HS-27A (cell line): ENCODE data around the gene TMPRSS7.

Source experiments
- DNase-seq: peaks from one replicate; pipeline ENCODE4 v3.0.0-alpha.2; 2012; ENCODE audit warnings: low read depth, missing footprints

Gene TMPRSS7, protein sequence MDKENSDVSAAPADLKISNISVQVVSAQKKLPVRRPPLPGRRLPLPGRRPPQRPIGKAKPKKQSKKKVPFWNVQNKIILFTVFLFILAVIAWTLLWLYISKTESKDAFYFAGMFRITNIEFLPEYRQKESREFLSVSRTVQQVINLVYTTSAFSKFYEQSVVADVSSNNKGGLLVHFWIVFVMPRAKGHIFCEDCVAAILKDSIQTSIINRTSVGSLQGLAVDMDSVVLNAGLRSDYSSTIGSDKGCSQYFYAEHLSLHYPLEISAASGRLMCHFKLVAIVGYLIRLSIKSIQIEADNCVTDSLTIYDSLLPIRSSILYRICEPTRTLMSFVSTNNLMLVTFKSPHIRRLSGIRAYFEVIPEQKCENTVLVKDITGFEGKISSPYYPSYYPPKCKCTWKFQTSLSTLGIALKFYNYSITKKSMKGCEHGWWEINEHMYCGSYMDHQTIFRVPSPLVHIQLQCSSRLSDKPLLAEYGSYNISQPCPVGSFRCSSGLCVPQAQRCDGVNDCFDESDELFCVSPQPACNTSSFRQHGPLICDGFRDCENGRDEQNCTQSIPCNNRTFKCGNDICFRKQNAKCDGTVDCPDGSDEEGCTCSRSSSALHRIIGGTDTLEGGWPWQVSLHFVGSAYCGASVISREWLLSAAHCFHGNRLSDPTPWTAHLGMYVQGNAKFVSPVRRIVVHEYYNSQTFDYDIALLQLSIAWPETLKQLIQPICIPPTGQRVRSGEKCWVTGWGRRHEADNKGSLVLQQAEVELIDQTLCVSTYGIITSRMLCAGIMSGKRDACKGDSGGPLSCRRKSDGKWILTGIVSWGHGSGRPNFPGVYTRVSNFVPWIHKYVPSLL

DNA sequence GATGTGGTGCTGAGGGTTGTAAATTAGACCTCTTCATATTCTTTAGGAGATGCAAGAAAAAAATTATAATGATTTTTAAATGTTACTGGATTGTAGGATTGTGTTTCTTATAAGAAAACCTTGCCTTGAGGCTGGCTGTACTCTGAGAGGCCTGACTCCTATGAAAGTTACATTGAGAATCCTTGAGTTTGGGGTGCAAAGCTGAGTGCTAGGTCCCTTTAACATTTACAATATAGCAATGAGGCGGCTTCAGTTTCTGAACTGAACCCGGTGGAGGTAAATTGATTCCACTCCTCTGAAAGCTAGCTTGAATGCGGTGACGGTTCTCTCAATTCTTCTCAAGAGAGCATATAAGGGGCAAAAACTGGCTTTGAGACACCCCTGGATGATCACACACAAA, at the start of gene TMPRSS7:
Gene TMPRSS7 (plus strand): TSS at position 301 of the 400 bp plus-strand sequence. CDS start 110 bp downstream, outside the sequence.
- DNase-seq = no peak

DNA sequence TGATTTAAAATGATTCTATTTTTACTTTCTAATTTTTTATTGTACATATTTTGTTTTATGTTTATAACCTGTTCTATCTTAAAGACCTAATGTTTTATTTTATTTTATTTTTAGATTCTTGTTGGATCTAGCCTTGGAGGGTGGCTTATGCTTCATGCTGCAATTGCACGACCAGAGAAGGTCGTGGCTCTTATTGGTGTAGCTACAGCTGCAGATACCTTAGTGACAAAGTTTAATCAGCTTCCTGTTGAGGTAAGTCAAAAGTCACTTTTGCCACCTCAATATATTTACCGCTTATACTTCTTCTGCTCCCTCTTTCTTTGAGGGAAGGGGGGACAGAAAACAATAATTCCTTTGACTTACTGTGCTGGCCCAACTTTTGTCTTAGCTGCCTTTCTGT, 47.7 kb upstream of the TMPRSS7 start:
- no peak for DNase-seq

DNA sequence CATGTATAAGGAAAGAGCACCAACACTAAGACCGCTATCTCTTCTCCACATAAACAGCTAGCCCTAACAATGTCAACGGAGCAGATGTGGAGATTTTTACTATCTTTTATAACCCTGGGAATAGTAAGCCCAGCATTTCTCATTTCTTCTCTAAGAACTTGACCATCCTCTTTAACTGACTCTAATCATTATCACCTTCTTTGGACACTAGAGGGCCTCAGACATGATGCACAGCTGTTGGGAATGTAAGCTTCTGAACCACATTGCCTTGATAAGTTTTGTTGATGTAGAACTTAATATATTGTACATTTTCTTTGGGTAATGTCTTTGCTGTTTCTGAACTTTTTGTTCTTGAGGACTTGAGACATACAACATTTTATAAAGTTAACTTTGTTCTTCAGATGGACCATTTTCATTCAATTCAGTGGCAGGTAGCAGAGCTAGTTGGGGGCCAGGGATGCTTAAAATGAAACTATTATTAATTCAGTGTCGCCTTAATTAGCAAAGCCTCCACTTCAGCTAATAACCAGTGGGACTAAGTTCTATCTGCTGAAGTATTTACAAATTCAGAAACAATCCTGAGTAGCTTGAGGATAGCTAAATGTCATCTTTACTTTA, 45.4 kb upstream of the TMPRSS7 start:
- no peak for DNase-seq

DNA sequence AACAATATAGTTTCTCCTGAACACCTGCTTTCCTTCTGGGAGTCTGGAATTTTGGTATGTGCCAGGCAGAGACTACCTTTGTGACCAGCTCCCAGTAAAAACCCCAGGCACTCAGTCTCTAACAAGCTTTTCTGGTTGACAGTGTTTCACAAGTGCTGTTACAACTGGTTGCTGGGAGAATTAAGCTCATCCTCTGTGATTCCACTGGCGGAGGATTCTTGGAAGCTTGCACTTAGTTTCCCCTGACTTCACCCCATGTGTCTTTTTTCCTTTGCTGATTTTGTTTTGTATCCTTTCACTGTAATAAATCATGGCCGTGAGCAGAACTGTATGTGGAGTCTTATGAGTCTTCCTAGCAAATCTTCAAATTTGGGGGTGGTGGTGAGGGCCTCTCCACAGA, 41.5 kb upstream of the TMPRSS7 start:
- no peak for DNase-seq

DNA sequence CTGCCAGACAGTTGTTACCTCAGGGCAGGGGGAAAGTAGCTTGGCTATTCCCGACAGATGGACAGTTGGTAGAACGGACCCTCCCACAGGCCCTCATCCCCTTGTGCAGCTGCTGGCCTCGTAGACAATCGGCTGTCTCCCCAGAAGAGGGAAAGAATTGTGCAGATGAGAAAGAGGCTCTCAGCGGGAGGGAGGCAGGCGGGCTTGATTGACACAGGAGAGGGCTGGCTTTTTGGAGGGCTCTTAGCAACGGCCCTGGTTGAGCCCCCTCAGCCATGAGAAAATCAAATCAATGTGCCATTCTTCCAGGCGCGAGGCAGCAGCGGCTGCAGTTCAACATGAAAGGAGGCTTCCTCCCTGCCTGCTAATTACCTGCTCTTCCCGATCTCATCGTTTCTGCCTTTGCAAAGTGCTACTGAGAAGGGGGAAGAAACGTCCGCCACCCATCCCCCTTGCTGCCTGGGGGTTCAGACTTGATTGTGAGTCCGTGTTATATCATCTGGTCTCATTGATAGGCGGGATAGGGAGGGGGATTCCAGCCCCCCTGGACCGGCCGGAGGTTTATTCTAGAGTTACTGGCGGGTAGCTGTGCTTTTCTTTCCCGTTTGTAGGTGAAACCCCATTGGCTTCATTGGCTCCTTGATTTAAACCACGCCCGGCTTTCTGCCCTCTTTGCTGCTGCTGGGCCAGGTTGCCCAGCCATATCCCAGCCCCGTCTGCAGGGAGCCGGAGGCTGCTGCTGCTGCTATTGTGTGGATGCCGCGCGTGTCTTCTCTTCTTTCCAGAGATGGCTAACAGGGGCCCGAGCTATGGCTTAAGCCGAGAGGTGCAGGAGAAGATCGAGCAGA, 35.7 kb upstream of the TMPRSS7 start, which contains the start of gene TAGLN3:
Gene TAGLN3 (plus strand): TSS at position 287 of the 848 bp plus-strand sequence. CDS start 501 bp downstream, at position 788.
- no peak for DNase-seq

DNA sequence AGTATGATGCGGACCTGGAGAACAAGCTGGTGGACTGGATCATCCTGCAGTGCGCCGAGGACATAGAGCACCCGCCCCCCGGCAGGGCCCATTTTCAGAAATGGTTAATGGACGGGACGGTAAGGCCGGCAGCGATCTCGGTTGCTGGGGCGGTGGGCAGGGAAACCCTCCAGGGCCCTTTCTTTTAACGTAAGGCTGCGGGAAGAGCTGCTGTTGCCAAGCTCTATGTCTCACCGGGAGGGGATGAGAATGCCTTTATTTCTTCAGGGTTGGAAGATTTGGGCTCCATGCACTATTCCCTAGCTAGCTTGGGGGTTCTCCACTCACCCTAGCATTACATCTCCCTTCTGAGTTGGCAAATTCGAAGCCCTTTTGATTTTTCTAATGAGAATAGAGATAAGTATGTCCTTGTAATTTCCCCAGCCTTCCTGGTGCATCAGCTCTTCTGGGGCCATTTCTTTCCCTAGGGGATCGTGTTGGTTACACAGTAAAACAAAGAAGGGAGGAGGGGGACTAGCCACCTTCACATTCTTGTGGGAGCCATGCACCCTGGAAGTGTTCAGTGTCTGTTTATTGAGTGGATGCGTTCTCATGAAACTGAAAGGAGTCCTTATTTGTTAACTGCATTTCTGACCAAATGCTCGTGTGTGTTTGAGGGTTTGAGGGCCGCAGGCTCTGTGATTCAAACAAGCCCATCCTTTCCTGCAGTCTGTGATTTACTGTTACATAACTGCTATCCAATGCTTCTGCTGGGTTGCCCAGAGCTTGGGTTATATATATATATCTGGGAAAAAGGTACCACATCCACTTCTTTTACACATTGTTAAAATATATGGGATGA, 34.8 kb upstream of the TMPRSS7 start:
- DNase-seq = no peak

DNA sequence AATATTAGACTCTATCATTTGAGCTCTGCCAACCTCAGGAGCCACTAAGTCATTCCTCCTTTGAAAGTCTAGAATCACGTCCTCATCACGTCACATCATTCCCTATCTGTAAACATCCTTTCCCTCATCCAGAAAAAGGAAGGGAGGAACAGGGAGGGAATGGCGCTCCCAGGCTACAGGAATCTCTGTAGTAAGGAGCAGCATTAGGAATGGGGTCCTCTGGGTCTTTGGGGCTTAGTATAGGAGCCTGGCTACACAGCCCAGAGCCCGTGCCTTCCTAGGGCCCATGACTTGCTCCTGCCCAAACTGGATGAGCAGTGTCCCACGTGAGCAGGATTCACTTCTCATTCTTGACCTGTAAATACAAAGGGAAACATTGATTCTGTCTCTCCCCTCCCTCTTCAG, 34.2 kb upstream of the TMPRSS7 start:
- DNase-seq = no peak

DNA sequence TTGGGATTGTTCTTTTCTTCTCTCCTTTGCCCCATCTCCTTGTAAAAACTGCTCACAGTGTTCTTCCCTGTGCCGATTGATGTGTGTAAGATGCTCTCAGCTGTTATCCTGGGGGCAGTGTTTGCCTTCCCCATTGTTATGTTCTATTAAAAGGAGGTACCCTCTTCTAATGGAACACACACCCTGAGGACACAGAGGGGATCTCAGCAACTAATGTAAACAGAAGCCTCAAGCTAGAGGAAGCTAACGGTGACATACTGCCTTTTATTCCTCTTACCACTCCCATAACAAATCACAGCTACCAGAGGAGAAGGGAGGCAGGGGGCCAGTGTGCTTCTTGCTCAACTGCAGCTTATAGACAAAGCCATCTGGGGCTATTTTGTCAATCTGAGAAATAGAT, 33.6 kb upstream of the TMPRSS7 start:
- DNase-seq = no peak

DNA sequence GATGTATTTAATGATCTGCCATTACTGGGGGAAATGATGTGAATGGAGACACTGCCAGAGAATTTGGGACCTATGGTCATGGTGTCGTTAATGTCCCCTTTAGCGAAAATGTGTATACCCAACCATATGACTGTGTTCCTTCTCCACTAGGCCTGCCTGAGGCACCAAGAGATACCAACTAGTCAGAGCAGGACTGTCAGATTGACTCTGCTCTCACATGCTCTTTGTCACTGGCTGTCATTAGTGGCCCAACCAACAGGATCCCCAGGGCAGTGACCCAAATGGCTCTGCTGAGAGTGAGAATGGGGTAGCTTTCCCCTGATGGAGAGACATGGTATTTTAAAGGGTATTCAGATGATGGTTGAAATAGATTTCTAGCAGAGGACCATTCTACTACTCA, 33.0 kb upstream of the TMPRSS7 start:
- DNase-seq = no peak

DNA sequence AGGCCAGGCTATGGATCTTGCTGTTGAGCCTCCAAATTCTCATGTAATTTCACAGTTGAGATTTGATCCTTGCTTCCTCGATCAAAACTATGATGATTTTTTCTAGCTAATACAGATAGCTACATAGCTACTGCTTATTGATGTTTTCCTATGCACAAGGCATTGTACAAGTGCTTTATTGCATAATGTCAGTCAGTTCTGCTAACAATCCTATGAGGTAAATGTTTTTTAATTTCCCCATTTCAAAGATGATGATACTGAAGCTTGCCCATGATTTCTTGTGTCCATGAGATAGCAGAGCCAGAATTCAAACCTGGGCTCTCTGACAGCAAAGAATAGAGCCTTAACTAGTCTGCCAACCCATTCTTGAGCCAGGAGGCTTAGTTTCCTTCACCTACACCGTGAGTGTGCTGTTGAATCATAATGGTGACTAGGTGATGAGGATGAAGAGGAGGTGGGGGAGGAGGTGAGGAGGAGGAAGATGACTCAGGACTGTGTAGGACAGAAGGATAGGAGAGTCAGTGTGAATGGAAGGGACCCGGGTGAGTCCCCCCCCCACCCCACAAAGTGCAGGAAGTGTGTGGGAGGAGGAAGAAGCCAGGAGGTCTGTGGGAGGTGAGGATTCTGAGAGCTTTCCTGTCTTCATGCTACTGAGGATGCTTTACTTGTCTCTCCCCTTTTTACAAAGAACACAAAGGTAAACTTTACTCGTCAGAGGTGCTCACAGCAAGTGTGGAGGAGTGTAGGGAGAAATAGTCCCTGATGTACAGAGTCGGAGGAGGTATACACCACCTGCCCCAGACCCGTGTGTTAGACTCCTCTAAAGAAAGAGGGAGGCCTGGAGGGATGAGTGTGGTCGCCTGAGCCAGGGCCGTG, 32.2 kb upstream of the TMPRSS7 start:
- DNase-seq = no peak

DNA sequence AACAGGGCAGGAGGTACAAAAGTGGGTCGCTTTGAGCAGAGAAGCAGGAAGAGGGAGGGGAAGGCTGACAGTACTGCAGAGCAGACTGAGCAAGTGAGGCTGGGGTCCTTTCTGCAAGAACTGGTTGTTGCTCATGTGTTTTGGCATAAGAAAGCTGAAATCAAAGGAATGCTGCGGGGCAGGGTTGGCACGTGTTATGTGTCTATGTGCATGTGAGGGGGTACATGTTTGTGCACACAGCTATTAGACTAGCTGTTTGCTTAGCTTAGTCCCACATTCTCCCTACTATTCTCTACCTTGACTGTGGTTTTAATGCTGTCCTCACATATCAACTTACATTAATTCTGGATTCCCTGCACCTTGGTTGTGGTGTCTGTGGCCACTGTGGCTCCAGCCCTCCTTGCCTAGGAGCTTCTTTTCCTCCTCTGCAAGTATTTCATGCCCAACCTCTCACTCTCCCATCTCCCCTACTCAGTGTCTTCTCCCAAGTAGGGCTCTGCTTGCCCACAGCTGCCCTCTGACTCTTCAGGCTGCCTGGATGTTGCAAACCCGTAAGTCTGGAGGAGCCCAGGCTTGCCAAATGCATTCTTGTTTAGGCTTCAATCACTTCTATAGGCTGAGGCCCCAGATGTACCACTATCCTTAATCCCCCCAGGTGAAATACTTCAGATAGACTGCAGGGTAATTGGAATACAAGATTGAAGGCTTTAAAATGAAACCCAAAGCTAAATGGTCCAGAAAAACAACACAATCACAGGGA, 31.0 kb upstream of the TMPRSS7 start:
- DNase-seq = no peak

DNA sequence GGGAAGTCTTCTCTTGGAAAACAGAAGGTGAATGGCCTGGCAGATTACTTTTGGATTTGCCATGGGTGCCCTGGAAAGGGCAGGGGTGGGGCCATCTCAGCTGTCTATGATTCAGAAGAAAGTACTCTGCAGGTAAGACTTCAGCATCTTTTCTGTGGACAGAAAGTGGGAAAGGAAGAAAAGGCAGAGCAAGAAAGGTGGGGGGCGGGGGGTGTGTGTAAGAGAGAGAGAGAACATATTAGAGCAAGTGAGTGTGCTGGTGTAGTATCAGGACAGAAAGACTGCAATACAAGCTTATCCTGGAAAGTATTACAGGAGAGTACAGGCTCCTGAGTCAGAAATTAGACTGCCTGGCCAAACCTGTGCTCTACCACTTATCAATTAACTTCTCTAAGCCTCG, 30.3 kb upstream of the TMPRSS7 start:
- DNase-seq = no peak

DNA sequence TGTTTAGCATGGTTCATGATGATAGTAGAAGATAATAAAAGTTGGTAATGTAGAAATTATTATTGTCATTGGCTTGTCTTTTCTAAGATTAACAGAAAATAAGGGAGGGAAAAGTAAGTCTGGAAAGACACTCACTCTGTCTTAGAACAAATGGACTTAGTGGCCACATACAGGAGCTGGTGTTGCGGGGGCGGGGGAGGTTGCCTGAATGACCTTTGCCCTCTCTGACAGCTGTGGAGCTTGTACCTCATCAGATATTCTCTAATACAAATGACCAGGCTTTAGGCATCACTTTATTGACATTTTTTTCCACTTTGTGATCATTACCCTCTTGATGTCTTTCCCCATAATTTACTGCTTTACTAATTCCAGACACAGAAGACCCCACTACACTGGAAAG, 29.9 kb upstream of the TMPRSS7 start:
- no peak for DNase-seq

DNA sequence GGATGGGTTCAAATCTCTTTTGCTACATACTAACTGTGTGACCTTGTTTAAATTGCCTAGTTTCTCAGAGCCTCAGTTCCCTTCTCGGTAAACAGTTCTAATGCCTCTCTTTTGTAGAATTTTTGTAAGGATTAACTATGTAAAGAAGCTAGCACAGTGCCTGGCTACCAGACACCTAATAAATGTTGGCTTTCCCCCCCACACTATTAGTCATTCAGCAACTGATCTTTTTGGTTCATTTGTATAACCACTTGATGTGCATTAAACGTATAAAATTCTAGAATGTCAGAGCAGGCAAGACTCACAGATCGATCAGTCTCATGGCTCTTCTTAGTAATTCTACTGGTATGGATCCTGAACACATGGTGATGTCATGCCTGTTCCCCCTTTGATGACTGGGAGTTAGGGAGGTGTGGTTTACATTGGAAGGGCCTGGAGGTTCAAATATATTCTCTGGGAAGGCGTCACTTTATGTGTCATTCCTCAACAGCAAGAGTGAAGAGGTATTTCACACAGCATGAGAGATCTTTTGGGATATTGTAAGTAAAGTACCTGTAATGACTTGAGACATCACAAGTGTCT, 29.4 kb upstream of the TMPRSS7 start:
- no peak for DNase-seq

DNA sequence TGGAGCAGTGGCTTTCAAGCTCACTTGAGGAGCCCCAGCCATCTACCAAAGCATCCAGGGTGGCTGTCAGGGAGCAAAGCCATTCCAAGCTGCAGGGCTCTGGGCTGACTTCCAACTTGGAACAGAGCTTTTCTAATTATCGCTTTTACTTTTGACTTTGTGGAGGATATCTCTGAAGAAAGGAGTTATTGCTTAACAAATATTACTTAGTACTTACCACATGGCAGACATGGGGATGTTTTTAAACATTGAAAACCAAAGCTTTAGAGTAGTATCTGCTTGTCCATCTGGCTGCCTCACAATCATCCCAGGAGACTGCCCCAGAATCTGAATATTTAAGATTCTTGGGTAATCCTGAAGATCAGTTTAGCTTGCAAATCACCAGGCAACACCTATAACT, 26.9 kb upstream of the TMPRSS7 start:
- DNase-seq = no peak

DNA sequence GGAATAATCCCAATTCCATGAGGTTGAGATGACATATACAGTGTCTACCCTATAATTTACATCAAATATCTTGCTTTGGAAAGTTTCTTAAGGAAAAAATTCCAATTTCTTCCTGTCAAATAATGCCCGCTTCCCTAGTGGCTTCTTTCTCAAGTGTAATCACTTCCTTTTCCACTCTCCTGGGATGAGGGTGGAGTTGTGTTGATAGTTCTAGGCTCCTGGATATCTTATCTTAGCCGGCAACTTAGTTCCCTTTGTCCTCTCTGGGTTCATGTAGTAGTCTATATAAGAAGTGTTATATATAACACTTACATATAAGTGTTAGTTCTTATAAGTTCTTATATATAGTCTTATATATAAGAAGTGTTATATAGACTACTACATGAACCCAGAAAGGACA, 24.9 kb upstream of the TMPRSS7 start:
- DNase-seq = no peak

DNA sequence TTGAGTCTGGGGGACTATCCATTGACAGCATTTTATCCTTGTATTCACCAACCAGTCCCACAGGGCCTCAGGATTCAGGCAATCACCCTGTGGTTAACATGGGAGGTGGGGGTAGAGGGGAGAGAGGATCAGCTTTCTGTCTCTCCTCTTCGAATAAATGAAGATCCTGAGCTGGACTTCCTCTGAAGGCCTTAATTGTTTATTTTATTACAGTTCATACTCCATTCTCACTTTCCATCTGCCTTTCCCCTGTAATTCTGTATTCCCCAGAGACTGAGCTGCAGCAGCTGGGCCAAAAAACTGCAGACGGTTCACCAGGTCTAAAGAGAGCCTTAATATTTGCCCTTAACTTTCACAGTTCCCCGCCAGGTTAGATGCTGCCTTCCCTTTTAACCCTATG, 23.9 kb upstream of the TMPRSS7 start:
- DNase-seq = no peak

DNA sequence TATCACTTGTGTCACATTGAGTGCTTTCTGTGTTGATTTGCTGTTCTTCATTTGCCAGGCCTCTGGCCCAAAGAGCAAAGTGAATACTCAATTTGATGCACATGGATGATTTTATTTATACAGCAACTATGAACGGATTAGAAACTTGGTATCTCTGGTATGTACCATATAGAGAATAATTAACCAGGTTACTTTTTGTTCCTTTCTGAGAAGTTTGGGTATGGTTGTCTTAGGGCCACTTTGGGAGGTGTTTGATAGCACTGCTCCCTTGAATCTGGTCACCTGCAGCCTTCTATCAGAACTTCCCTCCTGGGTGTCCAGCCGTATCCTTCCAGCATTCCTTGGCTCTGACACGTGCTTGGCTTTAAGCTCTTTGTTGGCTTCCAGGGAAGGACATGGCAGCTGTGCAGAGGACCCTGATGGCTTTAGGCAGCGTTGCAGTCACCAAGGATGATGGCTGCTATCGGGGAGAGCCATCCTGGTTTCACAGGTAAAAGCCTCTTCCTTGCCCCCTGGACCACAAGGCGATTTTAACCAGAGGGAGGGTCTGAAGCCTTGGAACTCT, 23.1 kb upstream of the TMPRSS7 start:
- DNase-seq = no peak
